ENCODE results near the gene TFDP1.

TFDP1 gene, protein sequence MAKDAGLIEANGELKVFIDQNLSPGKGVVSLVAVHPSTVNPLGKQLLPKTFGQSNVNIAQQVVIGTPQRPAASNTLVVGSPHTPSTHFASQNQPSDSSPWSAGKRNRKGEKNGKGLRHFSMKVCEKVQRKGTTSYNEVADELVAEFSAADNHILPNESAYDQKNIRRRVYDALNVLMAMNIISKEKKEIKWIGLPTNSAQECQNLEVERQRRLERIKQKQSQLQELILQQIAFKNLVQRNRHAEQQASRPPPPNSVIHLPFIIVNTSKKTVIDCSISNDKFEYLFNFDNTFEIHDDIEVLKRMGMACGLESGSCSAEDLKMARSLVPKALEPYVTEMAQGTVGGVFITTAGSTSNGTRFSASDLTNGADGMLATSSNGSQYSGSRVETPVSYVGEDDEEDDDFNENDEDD

DNA sequence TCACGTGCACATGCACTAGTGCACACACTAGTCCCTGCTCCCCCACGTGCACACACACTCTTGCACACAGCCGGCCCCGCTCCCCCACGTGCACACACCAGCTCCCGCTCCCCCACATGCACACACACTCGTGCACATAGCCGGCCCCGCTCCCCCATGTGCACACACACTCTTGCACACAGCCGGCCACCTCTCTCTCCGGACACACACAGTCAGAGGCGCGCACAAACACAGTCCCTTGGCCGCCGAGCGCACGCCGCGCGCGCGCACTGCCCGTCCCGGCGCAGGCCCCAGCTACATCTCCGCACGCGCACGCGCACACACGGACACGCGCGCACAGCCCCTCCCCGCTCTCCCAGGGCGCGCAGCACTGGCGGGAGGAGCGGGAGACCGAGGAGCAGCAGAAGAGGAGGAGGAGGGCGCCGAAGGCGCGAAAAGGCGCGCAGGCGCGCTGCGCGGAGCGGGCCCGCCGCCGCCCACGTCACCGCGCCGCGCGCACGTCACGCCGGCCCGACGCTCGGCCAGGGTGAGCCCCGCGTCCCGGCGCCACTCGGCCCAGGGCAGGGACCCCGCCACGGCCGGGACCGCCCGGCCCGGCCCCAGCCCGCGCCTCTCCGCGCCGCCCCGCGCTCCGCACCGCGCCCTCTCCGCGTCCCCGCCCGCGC is at the start of gene TFDP1:
Gene TFDP1, plus strand, starts transcription at position 549 of the 665 bp plus-strand sequence. CDS start 1,085 bp downstream, outside the sequence.
- DNase-seq = peak; percentile 78

DNA sequence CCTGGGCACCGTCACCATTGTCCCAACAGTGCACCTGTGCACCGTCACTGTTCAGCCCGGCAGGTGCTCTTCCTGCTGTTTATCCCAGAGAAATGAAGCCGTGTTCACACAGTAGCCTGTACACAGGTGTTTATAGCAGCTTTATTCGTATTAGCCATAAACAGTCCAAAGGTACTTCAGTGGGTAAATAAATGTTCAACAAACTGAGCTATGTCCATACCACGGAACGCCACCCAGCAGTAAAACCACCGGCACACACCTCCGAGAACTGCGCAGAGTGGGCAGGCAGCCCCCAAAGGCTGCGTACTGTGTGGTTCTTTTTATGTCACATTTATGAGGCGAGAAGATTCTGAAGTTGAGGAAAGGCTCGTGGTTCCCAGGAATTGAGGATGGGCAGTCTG is 49.2 kb upstream of the TFDP1 start:
- no peak for DNase-seq

DNA sequence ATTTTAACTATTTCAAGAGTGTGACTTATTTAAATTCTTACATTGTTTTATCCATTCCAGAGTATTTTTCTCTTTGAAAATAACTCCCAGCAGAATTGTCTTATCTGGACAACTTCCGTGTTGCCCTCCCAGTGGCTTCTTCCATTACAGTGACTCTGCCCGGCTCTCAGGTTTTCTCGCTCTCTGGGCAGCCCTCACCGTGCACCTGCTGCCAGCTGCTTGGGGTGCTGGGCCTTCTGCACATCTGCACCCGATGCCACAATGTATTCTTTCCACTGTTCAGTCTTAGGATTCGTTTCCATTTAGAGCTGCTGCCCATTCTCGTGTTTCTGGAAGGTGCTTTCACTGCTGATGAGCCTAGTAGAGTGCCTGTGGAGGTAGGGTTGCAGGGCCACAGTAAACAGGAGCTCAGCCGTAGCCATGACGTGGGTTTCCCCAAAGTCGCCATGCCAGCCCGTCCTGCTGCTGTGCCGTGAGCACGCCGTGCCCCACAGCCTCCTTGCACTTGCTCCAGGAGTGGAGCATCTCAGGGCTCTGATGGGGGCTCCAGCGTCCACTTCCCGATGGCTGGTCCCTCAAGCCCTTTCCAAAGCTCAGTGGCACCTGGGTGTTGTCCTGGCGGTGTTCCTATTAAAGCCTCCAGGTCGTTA is 48.0 kb upstream of the TFDP1 start:
- DNase-seq = no peak

DNA sequence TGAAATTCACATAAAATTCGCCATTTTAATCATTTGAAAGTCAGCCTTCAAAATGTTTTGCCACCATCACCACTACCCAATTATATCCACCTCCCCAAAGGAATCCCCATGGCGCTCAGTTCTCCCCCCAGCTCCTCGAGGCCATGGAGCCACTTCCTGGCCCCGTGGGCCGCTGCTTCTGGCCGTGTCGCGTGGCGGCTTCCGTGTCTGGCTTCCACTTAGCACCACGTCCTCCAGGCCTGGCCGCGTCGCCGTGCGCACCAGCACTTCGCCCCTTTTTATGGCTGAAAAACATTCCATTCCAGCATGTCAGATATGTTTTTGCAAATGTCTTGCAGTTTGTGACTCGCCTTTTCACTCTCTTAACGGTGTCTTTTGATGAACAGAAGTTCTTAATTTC is 47.3 kb upstream of the TFDP1 start:
- no peak for DNase-seq

DNA sequence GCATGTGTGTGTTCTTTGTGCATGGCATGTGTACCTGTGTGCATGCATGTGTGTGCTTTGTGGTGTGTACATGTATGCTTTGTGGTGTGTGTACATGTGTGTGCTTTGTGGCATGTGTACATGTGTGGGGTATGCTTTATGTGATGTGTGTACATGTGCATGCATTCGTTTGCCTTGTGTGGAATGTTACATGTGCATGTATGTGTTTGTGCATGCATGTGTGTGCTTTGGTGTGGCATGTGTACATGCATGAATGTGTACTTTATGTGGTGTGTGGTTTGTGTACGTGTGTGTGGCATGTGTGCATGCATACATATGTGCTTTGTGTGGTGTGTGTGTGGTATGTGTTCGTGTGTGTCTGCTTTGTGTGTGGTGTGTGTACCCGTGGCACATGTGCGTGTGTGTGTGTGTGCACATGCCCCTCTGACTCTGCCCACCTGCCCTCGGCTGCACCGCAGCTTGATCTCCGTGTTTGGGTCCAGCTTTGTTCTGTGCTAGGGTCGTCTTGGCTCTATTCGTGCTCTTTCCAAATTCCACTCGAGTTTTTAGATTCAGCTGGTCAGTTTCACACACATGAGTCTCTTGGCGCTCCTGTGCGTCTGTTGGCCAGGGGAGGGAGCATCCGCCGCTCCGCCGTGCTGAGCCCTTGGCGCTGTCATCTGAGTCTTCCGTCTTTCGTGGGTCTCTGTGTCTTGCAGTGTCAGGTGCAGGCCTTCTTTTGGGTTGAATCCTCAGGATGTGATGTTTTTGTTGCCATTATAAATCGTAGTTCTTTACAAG is 46.5 kb upstream of the TFDP1 start:
- DNase-seq = no peak

DNA sequence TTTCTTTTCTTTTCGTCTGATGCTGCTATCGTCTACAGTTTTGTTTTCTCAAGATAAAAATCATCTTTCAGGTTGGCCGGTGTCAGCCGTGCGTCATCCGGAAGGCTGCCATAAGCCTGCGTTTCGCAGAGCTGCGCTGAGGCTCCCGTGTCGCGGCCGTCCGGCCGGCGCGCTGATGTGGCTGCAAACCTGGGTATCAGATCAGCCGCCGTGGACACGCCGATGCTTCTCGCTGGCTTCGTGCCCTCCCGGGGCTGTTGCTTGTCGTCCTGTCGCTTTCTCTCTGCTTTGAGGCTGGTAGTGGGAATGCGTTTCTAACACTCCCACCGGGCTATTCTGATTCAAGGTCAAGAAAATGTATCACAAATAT is 45.9 kb upstream of the TFDP1 start:
- DNase-seq = no peak

DNA sequence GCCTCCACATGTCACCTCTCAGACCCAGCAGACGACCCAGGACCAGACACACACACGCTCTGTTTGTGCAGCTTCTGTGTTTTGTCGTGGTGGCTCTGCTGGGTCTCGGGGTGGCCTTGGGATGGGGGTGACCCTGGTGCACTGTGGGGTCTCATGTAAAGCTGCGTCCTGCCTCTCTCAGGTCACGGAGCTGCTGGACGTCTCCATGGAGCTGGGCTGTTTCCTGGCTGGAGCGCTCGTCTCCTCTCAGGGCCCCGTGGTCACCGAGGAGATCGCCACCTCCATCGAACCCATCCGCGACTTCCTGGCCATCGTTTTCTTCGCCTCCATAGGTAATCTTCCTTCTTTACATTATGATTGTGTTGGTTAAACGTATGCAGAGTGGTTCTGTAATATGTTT is 45.4 kb upstream of the TFDP1 start:
- no peak for DNase-seq

DNA sequence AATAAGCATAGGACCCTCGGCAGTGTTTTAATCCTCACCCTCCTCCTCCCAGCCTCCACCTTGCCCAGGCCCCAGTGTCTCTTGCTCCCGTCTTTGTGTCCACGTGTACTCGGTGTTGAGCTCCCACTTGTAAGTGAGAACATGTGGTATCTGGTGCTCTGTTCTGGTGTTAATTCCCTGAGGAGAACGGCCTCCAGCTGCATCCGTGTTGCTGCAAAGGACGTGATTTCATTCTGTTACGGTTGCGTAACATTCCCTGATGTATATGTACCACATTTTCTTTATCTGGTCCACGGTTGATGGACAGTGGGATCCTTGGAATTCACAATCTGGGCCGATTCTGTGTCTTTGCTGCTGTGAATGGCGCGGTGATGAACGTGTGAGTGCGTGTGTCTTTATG is 44.7 kb upstream of the TFDP1 start:
- no peak for DNase-seq

DNA sequence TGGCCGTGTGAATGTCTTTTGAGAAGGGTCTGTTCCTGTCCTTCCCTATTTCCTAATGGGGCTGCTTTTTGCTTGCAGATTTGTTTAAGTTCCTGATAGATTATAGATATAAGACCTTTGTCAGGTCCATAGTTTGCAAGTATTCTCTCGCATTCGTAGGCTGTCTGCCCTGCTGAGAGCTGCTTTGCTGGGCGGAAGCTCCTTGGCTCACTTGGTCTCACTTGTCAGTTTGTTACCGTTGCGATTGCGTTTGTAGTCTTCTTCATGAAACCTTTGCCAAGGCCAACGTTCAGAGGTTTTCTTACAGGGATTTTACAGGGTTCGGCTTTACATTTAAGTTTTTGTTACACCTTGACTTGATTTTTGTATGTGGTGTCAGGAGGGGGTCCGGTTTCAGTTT is 44.0 kb upstream of the TFDP1 start:
- no peak for DNase-seq

DNA sequence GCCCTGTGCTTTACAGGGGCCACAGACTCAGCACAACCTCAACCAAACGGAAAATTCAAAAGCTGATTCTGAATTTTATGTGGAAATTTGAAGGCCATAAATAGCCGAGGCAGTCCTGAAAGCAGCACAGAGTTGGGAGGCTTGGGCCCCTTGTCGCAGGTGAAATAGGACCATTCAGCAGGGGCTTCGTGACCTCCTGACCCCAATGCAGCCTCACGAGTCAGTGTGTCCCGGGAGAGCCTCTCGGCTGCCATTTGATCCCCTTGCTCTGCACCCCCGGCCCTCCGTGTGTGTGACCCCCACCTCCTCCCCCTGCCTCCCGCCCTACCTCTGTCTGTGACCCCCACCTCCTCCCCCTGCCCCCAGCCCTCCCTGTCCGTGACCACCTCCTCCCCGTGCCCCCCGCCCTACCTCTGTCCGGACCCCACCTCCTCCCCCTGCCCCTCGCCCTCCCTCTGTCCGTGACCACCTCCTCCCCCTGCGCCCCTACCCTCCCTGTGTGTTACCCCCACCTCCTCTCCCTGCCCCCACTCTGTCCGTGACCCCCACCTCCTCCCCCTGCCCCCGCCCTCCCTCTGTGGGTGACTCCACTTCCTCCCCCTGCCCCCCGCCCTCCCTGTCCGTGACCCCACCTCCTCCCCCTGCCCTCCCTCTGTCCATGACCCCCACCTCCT is 41.7 kb upstream of the TFDP1 start:
- DNase-seq = no peak

DNA sequence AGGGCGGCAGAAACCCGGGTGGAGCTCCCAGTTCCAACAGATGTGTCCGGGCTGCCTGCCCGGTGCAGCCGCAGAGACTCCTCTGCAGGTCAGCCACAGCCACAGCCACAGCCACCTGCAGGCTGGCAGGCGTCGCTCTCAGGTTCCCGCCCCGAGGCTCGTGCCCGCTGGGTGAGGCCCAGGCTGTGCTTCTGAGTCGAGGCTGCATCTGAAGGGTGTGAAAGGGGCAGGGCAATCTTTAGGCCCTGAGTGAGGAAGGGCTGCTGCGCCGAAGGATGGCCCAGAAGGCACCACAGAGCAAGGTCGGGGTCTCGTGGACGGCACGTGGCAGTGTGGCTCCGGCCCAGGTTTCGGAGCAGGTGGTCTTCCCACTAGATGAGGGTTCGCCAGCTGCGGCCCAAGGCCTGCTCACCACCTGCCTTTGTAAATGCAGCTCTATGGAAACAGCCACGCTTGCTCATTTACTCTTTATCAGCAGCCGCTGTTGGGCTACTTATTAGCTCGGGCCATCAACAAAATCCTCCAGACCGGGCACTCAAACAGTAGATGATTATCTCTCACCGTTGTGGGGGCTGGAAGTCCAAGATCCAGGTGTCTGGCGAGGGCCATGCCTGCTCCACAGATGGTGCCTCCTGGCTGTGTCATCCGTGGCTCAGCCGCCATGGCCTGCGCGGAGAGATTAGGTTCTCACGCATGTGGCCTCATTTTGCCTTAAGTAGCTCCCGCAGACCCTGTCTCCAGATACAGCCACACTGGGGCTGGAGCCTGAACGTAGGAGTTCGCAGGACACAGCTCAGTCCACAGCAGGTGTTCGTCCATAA is 40.3 kb upstream of the TFDP1 start:
- DNase-seq = no peak

DNA sequence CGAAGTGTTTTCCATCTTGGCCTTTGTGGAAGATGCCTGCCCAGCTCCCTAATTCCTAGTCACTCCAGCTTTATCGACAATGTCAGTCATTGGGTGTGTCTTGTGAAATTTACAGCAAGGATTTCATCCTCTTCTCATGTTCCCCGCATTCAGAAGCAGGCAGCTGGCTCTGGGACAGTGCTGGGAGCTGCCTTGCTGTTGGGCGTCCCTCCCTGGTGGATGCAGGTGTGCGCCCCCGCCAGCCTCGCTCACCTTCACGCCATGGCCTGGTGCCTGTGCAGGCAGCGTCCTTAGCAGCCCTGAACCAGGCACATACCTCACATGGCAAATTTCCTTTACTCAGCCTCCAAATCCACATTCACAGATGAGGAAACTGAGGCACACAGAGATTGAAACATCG is 39.7 kb upstream of the TFDP1 start:
- no peak for DNase-seq

DNA sequence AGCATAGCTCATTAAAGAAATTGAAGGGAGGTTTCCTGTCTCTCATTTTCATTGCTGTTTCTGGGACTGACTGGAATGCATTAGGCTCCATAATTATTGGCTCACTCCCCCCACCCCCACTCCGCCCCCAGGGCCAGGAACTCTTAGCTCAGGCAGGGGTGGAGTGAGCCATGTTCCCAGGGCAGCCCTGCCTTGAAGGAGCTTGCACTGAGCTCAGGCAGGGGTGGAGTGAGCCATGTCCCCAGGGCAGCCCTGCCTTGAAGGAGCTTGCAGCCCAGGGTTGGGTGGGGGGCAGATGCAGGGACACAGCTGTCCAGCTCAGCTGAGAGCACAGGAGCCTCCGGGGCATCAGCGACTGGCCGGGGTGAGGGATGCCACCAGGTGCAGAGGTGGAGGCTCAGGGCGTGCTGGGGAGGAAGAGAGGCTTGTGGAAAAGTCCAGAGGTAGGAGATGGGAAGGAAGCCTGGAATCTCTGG is 39.1 kb upstream of the TFDP1 start:
- no peak for DNase-seq

DNA sequence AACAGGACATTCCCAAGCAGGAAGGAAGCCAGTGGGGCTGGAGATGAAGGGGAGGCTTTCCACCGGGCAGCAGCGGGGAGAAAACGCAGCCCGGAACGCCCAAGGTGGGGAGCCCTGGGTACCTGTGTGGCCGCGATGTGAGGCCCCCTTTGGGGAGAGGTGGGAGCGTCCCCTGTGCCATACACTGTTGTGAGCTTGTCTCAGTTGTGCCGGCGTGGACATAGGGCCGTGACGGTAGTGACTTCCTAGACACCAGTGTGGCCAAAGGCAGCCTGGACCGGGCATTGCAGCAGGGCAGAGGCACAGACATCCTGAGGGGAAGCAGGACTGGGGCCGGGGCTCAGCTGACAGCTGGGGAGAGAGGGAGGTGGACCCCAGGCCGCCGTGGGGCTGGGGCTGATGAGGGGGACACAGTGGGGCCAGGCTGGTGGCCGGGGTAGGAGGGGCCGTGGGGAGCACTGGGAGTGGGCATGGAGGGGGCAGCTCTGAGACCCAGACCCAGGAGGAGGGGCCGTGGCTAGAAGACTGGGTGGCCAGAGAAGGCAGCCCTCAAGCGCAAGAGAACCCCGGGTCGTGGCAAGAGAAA is 38.5 kb upstream of the TFDP1 start:
- DNase-seq = no peak

DNA sequence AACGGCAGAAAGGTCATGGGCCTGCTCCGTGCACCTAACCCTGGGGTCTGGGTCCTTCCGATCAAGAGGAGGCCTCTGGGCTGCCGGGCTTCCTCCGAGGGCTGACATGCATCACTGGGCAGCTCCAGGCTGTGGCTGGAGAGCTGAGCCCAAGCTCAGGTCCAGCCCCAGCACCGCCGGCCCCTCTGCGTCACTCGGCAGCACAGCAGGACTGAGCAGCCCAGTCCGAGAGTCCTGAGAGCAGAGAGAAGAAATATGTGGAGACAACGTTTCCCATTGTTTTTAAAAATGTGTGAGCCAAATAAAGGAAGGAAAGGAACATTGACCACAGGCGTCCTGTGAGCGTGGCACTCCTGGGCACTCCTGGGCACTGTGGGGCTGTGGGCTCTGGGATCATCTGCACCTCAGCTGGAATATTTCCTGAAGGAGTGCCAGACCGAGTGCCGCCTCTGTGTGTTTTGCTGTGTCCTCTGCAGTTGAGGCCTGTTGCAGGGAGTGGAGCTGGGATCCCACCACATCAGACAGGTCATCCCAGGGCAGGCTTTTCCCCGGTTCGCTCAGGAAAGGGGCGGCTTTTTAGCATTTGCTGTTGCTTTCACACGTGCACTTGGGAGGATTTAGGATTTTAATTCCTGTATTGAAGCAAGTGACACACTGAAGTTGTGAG is 37.8 kb upstream of the TFDP1 start:
- no peak for DNase-seq

DNA sequence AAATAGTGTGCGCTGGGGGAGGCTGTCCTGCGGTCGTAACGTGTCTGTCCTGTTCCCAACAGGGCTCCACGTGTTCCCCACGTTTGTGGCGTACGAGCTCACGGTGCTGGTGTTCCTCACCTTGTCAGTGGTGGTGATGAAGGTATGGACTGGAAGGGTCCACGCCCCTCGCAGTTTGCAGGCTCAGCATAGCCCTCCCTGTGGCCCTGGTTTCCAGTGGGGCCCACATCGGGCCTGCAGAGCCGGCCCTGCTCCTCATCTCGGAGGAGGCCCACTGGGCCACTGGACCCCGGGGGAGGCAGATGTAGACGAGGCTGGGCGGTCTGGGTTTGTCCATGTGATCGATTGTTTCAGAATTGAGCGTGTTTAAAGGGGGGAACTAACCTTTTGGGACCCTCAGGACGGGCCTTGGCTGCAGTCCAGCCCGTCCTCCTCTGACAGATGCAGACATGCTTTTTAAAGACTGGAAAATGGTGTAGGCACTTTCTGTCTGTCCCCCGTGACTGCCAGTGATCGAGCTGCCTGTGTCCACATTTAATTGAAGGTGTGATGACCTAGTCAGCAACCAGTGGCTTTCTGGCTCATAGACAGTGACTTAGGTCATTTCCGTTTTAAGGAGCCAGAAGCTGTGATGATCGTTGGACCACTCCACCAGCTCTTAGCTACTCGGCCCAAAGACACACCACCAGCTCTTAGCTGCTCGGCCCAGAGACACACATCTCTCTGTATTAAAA is 37.1 kb upstream of the TFDP1 start:
- no peak for DNase-seq

DNA sequence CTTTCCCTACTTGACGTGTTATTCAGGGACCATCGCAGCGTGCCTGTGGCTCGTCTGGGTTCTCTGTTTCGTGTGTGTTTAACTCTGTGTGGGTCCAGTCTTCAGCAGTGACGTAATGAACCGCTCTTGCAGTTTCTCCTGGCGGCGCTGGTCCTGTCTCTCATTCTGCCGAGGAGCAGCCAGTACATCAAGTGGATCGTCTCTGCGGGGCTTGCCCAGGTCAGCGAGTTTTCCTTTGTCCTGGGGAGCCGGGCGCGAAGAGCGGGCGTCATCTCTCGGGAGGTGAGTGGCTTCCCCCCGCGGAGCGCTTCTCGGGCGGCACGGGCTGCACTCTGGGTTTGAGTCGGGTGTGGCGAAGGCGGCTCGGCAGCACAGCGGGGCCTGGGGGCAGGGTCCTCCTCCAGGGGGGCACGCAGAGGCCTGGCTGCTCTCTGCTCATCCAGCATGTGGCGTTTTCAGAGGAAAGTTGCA is 36.3 kb upstream of the TFDP1 start:
- DNase-seq = no peak

DNA sequence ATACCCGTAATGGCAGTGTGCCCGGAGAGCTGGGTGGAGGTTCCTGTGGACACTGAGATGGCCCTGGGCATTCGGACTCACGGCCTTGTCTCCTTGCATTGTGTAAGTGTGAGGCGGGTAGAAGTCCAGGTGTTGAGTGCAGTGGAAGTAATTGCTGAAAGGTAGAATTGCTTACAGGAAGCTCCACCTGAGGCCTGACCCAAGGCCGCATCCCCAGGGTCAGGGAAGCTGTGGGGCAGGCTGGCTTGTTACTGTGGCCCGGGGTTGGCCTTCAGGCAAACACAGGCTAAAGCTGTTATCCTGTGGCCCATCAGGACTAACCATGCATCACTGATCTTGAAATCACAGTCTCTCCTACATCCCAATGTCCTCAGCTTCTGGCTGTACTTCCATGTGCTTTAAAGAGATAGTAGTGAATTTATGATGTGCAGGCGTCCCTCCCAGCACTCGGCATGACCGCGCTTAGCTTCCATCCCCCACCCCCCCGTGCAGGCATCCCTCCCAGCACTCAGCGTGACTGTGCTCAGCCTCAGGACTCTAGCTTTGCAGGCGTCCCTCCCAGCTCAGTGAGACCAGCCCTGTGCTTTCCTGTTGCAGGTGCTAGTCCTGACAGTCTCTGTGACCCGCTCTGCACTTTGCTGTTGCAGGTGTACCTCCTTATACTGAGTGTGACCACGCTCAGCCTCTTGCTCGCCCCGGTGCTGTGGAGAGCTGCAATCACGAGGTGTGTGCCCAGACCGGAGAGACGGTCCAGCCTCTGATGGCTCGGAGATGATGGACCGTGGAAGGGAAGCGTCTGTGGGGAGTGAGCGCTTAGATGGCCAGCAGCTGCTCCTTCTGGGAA is 35.6 kb upstream of the TFDP1 start:
- DNase-seq = no peak

DNA sequence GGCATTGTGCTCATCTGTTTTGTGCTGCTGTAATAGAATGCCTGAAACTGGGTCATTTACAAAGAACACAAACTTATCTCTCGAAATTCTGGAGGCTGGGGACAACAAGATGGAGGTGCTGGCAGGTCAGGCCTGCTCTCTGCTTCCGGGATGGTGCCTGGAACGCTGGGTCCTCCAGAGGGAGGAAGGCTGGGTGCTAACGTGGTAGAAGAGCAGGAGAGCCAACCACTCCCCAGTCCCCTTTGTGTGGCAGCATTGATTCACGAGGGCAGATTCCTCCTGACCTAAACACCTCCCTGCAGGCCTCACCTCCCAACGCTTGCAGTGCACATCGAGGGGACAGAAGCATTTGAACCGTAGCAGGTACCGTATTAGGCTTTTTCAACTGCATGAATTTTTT is 34.1 kb upstream of the TFDP1 start:
- no peak for DNase-seq
